ENCODE measurements around the gene LAMP2. TPM values are rescaled to one million over a fixed set of nuclear protein-coding genes. Genes with fewer than 3 reads are reported as not detected.

Gene LAMP2
- total and polyA plus RNA-seq, 9 of the 15 experiments (the other 6 are each of a cell fraction or from before 2014, with no cell fraction given), result 22.3 to 77.7 (median 48.6) TPM

DNA sequence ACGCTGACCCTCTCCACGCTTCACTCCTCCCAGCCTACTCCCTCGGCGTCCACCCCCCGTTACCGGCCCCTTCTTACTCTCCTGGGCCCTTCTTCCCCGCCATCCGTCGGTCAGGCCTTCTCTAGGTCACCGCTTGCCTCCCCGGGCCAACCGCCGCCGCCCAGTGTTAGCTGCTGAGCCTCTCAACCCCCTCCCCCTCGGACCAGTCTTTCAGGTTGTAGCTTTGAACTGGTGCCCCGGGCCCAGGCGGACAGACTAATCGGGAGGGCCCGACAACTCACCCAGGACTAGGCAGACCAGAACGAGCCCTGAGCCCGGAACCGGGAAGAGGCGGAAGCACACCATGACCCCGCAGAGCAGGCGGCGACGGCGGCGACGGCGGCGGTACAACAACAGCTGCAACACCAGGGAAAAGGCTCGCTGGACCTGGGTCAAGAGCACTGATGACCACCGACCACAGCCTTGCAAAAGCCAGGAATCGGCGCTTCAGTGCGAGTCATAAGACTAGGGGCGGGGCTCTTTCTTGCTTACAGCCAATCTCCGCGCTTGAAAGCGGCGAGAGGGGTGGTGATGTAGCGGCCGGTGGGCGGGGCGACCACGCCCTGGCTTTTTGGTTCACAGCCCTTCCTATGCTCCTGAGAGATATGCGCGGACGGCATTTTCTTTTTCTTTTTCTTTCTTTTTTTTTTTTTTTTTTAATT is at the start of gene LAMP2 (continued):
- TF ChIP-seq, protein P1, sequence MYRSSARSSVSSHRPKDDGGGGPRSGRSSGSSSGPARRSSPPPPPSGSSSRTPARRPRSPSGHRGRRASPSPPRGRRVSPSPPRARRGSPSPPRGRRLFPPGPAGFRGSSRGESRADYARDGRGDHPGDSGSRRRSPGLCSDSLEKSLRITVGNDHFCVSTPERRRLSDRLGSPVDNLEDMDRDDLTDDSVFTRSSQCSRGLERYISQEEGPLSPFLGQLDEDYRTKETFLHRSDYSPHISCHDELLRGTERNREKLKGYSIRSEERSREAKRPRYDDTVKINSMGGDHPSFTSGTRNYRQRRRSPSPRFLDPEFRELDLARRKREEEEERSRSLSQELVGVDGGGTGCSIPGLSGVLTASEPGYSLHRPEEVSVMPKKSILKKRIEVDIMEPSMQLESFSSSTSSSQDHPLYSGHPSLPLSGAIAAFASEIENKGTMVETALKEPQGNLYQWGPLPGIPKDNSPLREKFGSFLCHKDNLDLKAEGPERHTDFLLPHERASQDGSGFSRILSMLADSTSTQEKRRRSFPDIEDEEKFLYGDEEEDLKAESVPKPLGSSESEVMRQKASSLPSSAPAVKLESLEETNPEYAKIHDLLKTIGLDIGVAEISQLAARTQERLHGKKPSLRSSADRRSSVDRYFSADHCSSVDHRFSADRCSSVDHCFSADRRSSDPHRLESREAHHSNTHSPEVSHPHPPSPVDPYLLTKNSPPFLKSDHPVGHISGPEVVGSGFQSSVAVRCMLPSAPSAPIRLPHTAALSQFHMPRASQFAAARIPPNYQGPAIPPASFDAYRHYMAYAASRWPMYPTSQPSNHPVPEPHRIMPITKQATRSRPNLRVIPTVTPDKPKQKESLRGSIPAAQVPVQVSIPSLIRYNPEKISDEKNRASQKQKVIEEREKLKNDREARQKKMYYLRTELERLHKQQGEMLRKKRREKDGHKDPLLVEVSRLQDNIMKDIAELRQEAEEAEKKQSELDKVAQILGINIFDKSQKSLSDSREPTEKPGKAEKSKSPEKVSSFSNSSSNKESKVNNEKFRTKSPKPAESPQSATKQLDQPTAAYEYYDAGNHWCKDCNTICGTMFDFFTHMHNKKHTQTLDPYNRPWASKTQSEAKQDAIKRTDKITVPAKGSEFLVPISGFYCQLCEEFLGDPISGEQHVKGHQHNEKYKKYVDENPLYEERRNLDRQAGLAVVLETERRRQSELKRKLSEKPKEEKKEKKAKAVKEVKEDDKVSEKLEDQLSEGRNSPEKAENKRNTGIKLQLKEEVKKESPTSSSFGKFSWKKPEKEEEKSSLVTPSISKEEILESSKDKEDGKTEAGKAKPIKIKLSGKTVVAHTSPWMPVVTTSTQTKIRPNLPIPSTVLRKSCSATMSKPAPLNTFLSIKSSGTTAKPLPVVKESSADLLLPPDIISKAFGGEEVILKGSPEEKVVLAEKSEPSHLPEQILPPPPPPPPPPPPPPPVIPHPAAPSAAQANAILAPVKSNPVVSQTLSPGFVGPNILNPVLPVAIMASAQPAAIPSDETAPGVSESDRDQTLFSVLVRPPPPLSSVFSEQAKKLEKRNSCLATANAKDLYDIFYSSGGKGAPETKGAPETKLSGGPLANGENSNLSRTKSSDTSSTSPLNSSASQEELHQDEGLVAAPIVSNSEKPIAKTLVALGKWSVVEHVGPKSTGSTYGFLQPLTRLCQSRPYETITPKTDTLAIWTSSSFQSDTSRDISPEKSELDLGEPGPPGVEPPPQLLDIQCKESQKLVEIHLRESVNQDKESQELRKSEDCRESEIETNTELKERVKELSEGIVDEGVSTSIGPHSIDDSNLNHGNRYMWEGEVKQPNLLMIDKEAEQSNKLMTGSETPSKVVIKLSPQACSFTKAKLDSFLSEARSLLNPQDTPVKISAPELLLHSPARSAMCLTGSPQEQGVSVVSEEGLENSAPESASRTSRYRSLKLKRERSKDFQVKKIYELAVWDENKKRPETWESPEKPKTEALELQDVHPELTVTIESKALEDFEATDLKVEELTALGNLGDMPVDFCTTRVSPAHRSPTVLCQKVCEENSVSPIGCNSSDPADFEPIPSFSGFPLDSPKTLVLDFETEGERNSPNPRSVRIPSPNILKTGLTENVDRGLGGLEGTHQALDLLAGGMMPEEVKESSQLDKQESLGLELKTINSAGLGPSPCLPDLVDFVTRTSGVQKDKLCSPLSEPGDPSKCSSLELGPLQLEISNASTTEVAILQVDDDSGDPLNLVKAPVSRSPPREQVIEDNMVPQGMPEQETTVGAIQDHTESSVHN (IDR thresholded peaks at IDR 0.05; ENCODE audit: borderline replicate concordance in 1 of 2, low read depth in 1 of 2), result no peak
- TF ChIP-seq CXXC5 (CRISPR knock-in tag; IDR thresholded peaks at IDR 0.05) (peak; percentile 45; the same call in 1 of the 2 replicates), MTA1 (IDR thresholded peaks at IDR 0.05; ENCODE audit: borderline replicate concordance) (no peak; the same call in 1 of the 2 replicates), FOXK1 (CRISPR knock-in tag; IDR thresholded peaks at IDR 0.05; ENCODE audit: borderline replicate concordance) (no peak), SMARCA4 (IDR thresholded peaks at IDR 0.05) (0 out of 2 replicates have a peak, but pooled peaks have one; percentile 8), ZNF589 (CRISPR knock-in tag; IDR thresholded peaks at IDR 0.05; ENCODE audit: low read depth) (no peak), CEBPG (CRISPR knock-in tag; IDR thresholded peaks at IDR 0.05) (no peak), CEBPG (tag; conservative IDR thresholded peaks at IDR 0.05 in 1 of 2, IDR thresholded peaks at IDR 0.05 in 1 of 2) (no peak), FOS (IDR thresholded peaks at IDR 0.05; ENCODE audit: extremely low read depth, insufficient read length) (no peak), PHB2 (IDR thresholded peaks at IDR 0.05; ENCODE audit: low read depth) (no peak)
- TF ChIP-seq, protein P2, sequence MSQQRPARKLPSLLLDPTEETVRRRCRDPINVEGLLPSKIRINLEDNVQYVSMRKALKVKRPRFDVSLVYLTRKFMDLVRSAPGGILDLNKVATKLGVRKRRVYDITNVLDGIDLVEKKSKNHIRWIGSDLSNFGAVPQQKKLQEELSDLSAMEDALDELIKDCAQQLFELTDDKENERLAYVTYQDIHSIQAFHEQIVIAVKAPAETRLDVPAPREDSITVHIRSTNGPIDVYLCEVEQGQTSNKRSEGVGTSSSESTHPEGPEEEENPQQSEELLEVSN (IDR thresholded peaks at IDR 0.05; ENCODE audit: borderline replicate concordance in 1 of 2, extremely low read depth in 1 of 2, insufficient read depth in 1 of 2, insufficient read length in 1 of 2, low read depth in 1 of 2, low read length in 1 of 2, poor library complexity in 1 of 2, severe bottlenecking in 1 of 2), result no peak
- TF ChIP-seq, protein P3, sequence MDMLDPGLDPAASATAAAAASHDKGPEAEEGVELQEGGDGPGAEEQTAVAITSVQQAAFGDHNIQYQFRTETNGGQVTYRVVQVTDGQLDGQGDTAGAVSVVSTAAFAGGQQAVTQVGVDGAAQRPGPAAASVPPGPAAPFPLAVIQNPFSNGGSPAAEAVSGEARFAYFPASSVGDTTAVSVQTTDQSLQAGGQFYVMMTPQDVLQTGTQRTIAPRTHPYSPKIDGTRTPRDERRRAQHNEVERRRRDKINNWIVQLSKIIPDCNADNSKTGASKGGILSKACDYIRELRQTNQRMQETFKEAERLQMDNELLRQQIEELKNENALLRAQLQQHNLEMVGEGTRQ (CRISPR knock-in tag; IDR thresholded peaks at IDR 0.05), result no peak
- TF ChIP-seq, protein P4, sequence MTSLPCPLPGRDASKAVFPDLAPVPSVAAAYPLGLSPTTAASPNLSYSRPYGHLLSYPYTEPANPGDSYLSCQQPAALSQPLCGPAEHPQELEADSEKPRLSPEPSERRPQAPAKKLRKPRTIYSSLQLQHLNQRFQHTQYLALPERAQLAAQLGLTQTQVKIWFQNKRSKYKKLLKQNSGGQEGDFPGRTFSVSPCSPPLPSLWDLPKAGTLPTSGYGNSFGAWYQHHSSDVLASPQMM (CRISPR knock-in tag; IDR thresholded peaks at IDR 0.05), result no peak

Data from K562 (cell line).